ENCODE data around the gene TET3. TPM values are rescaled to one million over a fixed set of nuclear protein-coding genes. Genes with fewer than 3 reads are reported as not detected.

TET3 gene
- total and polyA plus RNA-seq, 4 donors, result 4.6 to 26.9 (median 14.6) TPM

DNA sequence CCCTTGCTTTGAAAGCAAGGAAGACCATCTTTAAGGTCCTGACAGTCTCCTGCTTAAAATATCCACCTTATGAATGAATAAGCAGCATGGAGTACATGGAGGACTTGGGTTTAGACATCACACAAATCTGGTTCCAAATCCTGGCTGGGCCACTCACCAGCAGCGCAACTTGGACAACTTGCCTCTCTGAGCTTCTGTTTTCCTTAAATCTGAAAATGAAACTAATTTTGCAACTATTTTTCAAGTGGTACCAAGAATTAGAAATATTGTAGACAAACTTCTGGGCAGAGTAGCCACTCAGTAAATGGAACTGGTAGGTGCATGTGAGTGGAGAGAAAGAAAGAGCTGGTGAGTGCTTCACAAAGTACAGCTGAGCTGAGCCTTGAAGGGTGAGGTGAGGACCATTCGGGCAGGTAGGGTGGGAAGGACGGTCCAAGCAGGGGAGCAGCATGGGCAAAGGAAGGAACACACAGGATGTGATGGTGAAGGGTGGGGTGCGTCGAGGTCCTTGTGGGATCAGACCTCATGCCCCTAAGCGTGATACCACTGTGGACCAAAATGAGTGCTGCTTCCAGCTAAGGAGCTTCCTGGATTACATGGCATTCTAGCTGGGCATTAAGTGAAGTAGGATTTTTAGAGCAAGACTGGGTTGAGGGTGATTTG lies 14.4 kb upstream of the TET3 start:
- Histone ChIP-seq H3K9me3 (ENCODE audit: control insufficient read depth in 4 of 4, insufficient read depth in 3 of 4, low read length in 3 of 4) (no peaks in the 10 kb centered on the region), H3K9ac (ENCODE audit: insufficient read depth in 1 of 2, low read length in 2 of 2) (no peak overlapping the region), H3K27ac (ENCODE audit: low read depth in 1 of 2, low read length in 1 of 2) (peak overlapping the region; percentile 36 to 72), H3K4me3 (no peak overlapping the region), H3K4me1 (ENCODE audit: control insufficient read depth in 5 of 5, insufficient read depth in 5 of 5, low read length in 5 of 5) (peaks cover 0 to 12% (median 5%) of the 10 kb centered on the region in 5 donors), H3K36me3 (ENCODE audit: control insufficient read depth in 4 of 4, insufficient read depth in 4 of 4, low read length in 4 of 4) (no peaks in the 10 kb centered on the region), H3K27me3 (ENCODE audit: control insufficient read depth in 3 of 3, insufficient read depth in 3 of 3, low read length in 2 of 3) (no peaks in the 10 kb centered on the region)
- ATAC-seq (ENCODE audit: insufficient read depth, low FRiP score) (no peak), DNase-seq (no peak)
- 28 to 40% methylated on average over 6 of the region's 6 CpGs for WGBS, 2 donors
- TF ChIP-seq, protein P1, sequence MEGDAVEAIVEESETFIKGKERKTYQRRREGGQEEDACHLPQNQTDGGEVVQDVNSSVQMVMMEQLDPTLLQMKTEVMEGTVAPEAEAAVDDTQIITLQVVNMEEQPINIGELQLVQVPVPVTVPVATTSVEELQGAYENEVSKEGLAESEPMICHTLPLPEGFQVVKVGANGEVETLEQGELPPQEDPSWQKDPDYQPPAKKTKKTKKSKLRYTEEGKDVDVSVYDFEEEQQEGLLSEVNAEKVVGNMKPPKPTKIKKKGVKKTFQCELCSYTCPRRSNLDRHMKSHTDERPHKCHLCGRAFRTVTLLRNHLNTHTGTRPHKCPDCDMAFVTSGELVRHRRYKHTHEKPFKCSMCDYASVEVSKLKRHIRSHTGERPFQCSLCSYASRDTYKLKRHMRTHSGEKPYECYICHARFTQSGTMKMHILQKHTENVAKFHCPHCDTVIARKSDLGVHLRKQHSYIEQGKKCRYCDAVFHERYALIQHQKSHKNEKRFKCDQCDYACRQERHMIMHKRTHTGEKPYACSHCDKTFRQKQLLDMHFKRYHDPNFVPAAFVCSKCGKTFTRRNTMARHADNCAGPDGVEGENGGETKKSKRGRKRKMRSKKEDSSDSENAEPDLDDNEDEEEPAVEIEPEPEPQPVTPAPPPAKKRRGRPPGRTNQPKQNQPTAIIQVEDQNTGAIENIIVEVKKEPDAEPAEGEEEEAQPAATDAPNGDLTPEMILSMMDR (IDR thresholded peaks at IDR 0.05; ENCODE audit: control extremely low read depth, extremely low read depth), result no peak

- TF ChIP-seq, protein P1 (IDR thresholded peaks at IDR 0.05; ENCODE audit: control extremely low read depth, extremely low read depth), result no peak
- Histone ChIP-seq H3K9me3 (ENCODE audit: control insufficient read depth in 4 of 4, insufficient read depth in 3 of 4, low read length in 3 of 4) (no peaks in the 10 kb centered on the region), H3K9ac (ENCODE audit: insufficient read depth in 1 of 2, low read length in 2 of 2) (no peak overlapping the region), H3K27me3 (ENCODE audit: control insufficient read depth in 3 of 3, insufficient read depth in 3 of 3, low read length in 2 of 3) (no peaks in the 10 kb centered on the region), H3K36me3 (ENCODE audit: control insufficient read depth in 4 of 4, insufficient read depth in 4 of 4, low read length in 4 of 4) (no peaks in the 10 kb centered on the region), H3K4me3 (no peak overlapping the region), H3K27ac (ENCODE audit: low read depth in 1 of 2, low read length in 1 of 2) (peak overlapping the region; percentile 36 to 72), H3K4me1 (ENCODE audit: control insufficient read depth in 5 of 5, insufficient read depth in 5 of 5, low read length in 5 of 5) (peaks cover 0 to 12% (median 5%) of the 10 kb centered on the region in 5 donors)
- WGBS, 2 donors, result 4 to 9% methylated on average over 7 of the region's 7 CpGs
- DNase-seq (peak; percentile 57 to 76 (median 58)), ATAC-seq (ENCODE audit: insufficient read depth, low FRiP score) (peak; percentile 75)
Observed at GRCh38 chr2:73970850-73971471, 13.7 kb upstream of the TET3 start.

- no peaks in the 10 kb centered on the region for H3K9me3 ChIP-seq (ENCODE audit: control insufficient read depth in 4 of 4, insufficient read depth in 3 of 4, low read length in 3 of 4)
- ATAC-seq (ENCODE audit: insufficient read depth, low FRiP score), result no peak
- no peak overlapping the region for H3K4me3 ChIP-seq
- no peaks in the 10 kb centered on the region for H3K27me3 ChIP-seq (ENCODE audit: control insufficient read depth in 3 of 3, insufficient read depth in 3 of 3, low read length in 2 of 3)
- DNase-seq, result no peak
- TF ChIP-seq, protein P1 (IDR thresholded peaks at IDR 0.05; ENCODE audit: control extremely low read depth, extremely low read depth), result no peak
- H3K9ac ChIP-seq (ENCODE audit: insufficient read depth in 1 of 2, low read length in 2 of 2), result no peak overlapping the region
- no peak overlapping the region for H3K27ac ChIP-seq (ENCODE audit: low read depth in 1 of 2, low read length in 1 of 2)
- no peaks in the 10 kb centered on the region for H3K36me3 ChIP-seq (ENCODE audit: control insufficient read depth in 4 of 4, insufficient read depth in 4 of 4, low read length in 4 of 4)
- H3K4me1 ChIP-seq (ENCODE audit: control insufficient read depth in 5 of 5, insufficient read depth in 5 of 5, low read length in 5 of 5), result peaks cover 0 to 12% (median 5%) of the 10 kb centered on the region in 5 donors
- WGBS, 2 donors, result 52 to 65% methylated on average over 3 of the region's 3 CpGs
Observed at GRCh38 chr2:73971722-73972121, 13.0 kb upstream of the TET3 start.
